ENCODE measurements around the gene PLA2G4E. TPM values are rescaled to one million over a fixed set of nuclear protein-coding genes. Genes with fewer than 3 reads are reported as not detected.

PLA2G4E gene
- total and polyA plus RNA-seq, 11 donors: 0.01 to 1.1 (median 0.05) TPM; not detected in 6

- Histone ChIP-seq H3K27me3 (no peaks in the 10 kb centered on the region), H3K27ac (no peak overlapping the region), H3K4me3 (no peak overlapping the region), H3K36me3 (no peaks in the 10 kb centered on the region), H3K9me3 (no peaks in the 10 kb centered on the region), H3K4me1 (peaks cover 0 to 30% (median 9%) of the 10 kb centered on the region in 12 donors)
- intact Hi-C loops (cut with DNase I): loop anchor here in 2 of 10 donors (5.0 to 10.0 kb wide), 2 partner anchors 148 to 151 kb away; no protein-coding TSS in a partner anchor
- DNase-seq (no peak), ATAC-seq (no peak)
- TF ChIP-seq, protein P1, sequence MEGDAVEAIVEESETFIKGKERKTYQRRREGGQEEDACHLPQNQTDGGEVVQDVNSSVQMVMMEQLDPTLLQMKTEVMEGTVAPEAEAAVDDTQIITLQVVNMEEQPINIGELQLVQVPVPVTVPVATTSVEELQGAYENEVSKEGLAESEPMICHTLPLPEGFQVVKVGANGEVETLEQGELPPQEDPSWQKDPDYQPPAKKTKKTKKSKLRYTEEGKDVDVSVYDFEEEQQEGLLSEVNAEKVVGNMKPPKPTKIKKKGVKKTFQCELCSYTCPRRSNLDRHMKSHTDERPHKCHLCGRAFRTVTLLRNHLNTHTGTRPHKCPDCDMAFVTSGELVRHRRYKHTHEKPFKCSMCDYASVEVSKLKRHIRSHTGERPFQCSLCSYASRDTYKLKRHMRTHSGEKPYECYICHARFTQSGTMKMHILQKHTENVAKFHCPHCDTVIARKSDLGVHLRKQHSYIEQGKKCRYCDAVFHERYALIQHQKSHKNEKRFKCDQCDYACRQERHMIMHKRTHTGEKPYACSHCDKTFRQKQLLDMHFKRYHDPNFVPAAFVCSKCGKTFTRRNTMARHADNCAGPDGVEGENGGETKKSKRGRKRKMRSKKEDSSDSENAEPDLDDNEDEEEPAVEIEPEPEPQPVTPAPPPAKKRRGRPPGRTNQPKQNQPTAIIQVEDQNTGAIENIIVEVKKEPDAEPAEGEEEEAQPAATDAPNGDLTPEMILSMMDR (IDR thresholded peaks at IDR 0.05): no peak
- TF ChIP-seq POLR2A (IDR thresholded peaks at IDR 0.05): no peak
- WGBS, 4 donors: 94 to 95% (median 95%) methylated on average over 17 of the region's 17 CpGs
Observed at GRCh38 chr15:41983621-41984571, 36.9 kb downstream of the PLA2G4E start.

DNA sequence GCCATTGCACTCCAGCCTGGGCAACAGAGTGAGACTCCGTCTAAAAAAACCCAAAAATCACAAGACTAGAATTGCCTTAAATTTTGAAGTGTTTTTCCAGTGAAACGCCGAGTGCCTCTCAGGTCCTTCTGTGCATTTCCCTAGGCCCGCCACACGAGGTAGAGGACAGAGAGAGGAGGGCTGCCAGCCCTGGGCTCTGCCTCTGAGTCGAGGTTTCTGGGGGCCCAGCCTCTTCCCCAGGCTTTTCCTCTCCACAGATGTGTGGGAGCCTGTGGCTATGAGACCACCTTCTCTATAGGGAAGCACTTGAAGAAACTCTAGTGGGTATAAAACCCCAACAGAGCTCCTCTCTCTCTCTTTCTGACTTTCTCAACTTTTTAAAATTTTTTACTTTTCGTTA, 37.6 kb downstream of the PLA2G4E start:
- no peaks in the 10 kb centered on the region for H3K9me3 ChIP-seq
- intact Hi-C loops (cut with DNase I): loop anchor here in 2 of 10 donors (5.0 to 10.0 kb wide), 2 partner anchors 149 to 152 kb away; no protein-coding TSS in a partner anchor
- H3K4me3 ChIP-seq: no peak overlapping the region
- TF ChIP-seq POLR2A (IDR thresholded peaks at IDR 0.05): no peak
- TF ChIP-seq, protein P1 (IDR thresholded peaks at IDR 0.05): no peak
- DNase-seq: no peak
- no peaks in the 10 kb centered on the region for H3K36me3 ChIP-seq
- H3K27ac ChIP-seq: no peak overlapping the region
- H3K27me3 ChIP-seq: no peaks in the 10 kb centered on the region
- WGBS, 4 donors: 83 to 95% (median 90%) methylated on average over 7 of the region's 7 CpGs
- ATAC-seq: no peak
- H3K4me1 ChIP-seq: peaks cover 0 to 30% (median 9%) of the 10 kb centered on the region in 12 donors

- WGBS, 4 donors: 59 to 70% (median 65%) methylated on average over 10 of the region's 10 CpGs
- ATAC-seq: no peak
- intact Hi-C loops (cut with DNase I): loop anchor here in 2 of 10 donors (5.0 to 10.0 kb wide), 2 partner anchors 150 to 152 kb away; no protein-coding TSS in a partner anchor
Observed at GRCh38 chr15:41982133-41982930, 38.5 kb downstream of the PLA2G4E start.

More at GRCh38 chr15:41982133-41982930, 38.5 kb downstream of the PLA2G4E start:
- no peaks in the 10 kb centered on the region for H3K9me3 ChIP-seq
- no peaks in the 10 kb centered on the region for H3K27me3 ChIP-seq
- DNase-seq: no peak
- no peak overlapping the region for H3K27ac ChIP-seq
- H3K4me1 ChIP-seq: peaks cover 0 to 30% (median 9%) of the 10 kb centered on the region in 12 donors
- TF ChIP-seq, protein P1 (IDR thresholded peaks at IDR 0.05): no peak
- no peak for TF ChIP-seq POLR2A (IDR thresholded peaks at IDR 0.05)
- H3K4me3 ChIP-seq: no peak overlapping the region
- no peaks in the 10 kb centered on the region for H3K36me3 ChIP-seq

All from heart left ventricle (tissue), 16 donors.